B cell (primary cell): ENCODE data around the gene AATK. TPM values are rescaled to one million over a fixed set of nuclear protein-coding genes. Genes with fewer than 3 reads are reported as not detected.

ENCODE experiments used
- ATAC-seq: fragments of 200-7000 bp; cut with Tn5 transposase; one replicate; pipeline ENCODE4 v1.10.0; 2021; ENCODE audit warnings: low read depth, mild to moderate bottlenecking, moderate number of reproducible peaks, moderate library complexity
- CTCF ChIA-PET: fragments of 350-600 bp; sonication (Branson Sonifier 250); formaldehyde crosslinking; loops from one replicate; lab custom pipeline; 2021; ENCODE audit warnings: antibody characterized with exemption, inconsistent platforms; lab: Charles Lee
- POLR2A ChIA-PET: fragments of 350-600 bp; sonication (Branson Sonifier 250); formaldehyde crosslinking; loops from one replicate; lab custom pipeline; 2021; ENCODE audit warnings: antibody characterized with exemption; lab: Charles Lee
- DNase-seq: peaks from one replicate; pipeline ENCODE4 v3.0.0; 2013
- H2AFZ ChIP-seq: 2 replicates; pipeline ENCODE4 v1.6.1; 2012; ENCODE audit warnings: mild to moderate bottlenecking, low read depth, low read length; ENCODE audit not compliant: insufficient read depth, poor library complexity, severe bottlenecking
- H3K27ac ChIP-seq, 2 donors: 1 replicate in 1 of 2; 2 replicates in 1 of 2; pipeline ENCODE4 v1.5.1; 2012 to 2013; ENCODE audit warnings: low read length in 2 of 2, mild to moderate bottlenecking in 2 of 2, moderate library complexity in 1 of 2
- H3K27me3 ChIP-seq, 4 experiments: fragments of 200-600 bp in 1 of 4; sonication (generic) in 1 of 4; replicated peaks in 1 of 4; 1 replicate in 2 of 4; 2 replicates in 2 of 4; pipeline versions ENCODE4 v1.6.1 to v1.7.0; 2013 to 2016; ENCODE audit warnings: low read length in 3 of 4, mild to moderate bottlenecking in 2 of 4, mixed read lengths in 1 of 4, moderate library complexity in 1 of 4; ENCODE audit not compliant: insufficient read depth in 4 of 4, control insufficient read depth in 3 of 4; ENCODE audit errors: control extremely low read depth in 1 of 4
- H3K36me3 ChIP-seq, 2 experiments: replicated peaks in 1 of 2; 1 replicate in 1 of 2; 2 replicates in 1 of 2; pipeline versions ENCODE4 v1.6.1 to v1.7.1; 2013; ENCODE audit warnings: low read length in 1 of 2; ENCODE audit not compliant: insufficient read depth in 2 of 2, control insufficient read depth in 1 of 2; ENCODE audit errors: control extremely low read depth in 1 of 2, extremely low read depth in 1 of 2
- H3K4me1 ChIP-seq, 2 donors: fragments of 200-600 bp in 1 of 2; sonication (generic) in 1 of 2; 1 replicate in 1 of 2; 2 replicates in 1 of 2; pipeline versions ENCODE4 v1.5.1 to v1.6.1; 2013 to 2017; ENCODE audit warnings: low read length in 2 of 2; ENCODE audit not compliant: control insufficient read depth in 2 of 2, insufficient read depth in 2 of 2
- H3K4me2 ChIP-seq: replicated peaks from 2 replicates; pipeline ENCODE3; 2012; ENCODE audit warnings: mild to moderate bottlenecking, low read depth, low read length; ENCODE audit not compliant: poor library complexity, severe bottlenecking
- H3K4me3 ChIP-seq, 5 experiments: fragments of 200-600 bp in 1 of 5; sonication (generic) in 1 of 5; 1 replicate in 3 of 5; 2 replicates in 2 of 5; pipeline versions ENCODE4 v1.5.1 to v1.7.0; 2011 to 2016; ENCODE audit warnings: low read length in 4 of 5, mild to moderate bottlenecking in 4 of 5, low read depth in 2 of 5, control low read depth in 1 of 5, moderate library complexity in 1 of 5; ENCODE audit not compliant: insufficient read depth in 1 of 5; ENCODE audit errors: control extremely low read depth in 1 of 5, extremely low read depth in 1 of 5
- H3K79me2 ChIP-seq: fragments of 200-600 bp; sonication (generic); one replicate; pipeline ENCODE4 v1.6.0; 2016; ENCODE audit warnings: low read length; ENCODE audit not compliant: control insufficient read depth, insufficient read depth
- H3K9ac ChIP-seq: fragments of 200-600 bp; sonication (generic); 2 replicates; pipeline ENCODE4 v1.6.1; 2017; ENCODE audit warnings: mild to moderate bottlenecking, low read length, moderate library complexity
- H3K9me3 ChIP-seq, 3 donors: one replicate each; pipeline versions ENCODE4 v1.6.1 to v1.7.1; 2013; ENCODE audit warnings: low read length in 2 of 3; ENCODE audit not compliant: control insufficient read depth in 2 of 3, insufficient read depth in 1 of 3; ENCODE audit errors: control extremely low read depth in 1 of 3
- H4K20me1 ChIP-seq: 2 replicates; pipeline ENCODE4 v1.6.0; 2012; ENCODE audit warnings: mild to moderate bottlenecking, low read length; ENCODE audit not compliant: insufficient read depth, control insufficient read depth, poor library complexity, severe bottlenecking
- H3K27ac Mint-ChIP-seq: one replicate; pipeline ENCODE4 v1.8.0; 2021; ENCODE audit warnings: mixed read lengths
- H3K27me3 Mint-ChIP-seq: one replicate; pipeline ENCODE4 v1.8.0; 2021; ENCODE audit warnings: mixed read lengths
- H3K4me1 Mint-ChIP-seq: one replicate; pipeline ENCODE4 v1.8.0; 2021; ENCODE audit warnings: mixed read lengths
- H3K4me3 Mint-ChIP-seq: one replicate; pipeline ENCODE4 v1.8.0; 2021; ENCODE audit warnings: mixed read lengths
- H3K9me3 Mint-ChIP-seq: one replicate; pipeline ENCODE4 v1.8.0; 2022; ENCODE audit warnings: mixed read lengths; ENCODE audit not compliant: insufficient read depth
- EZH2 ChIP-seq: IDR thresholded peaks from 2 replicates; pipeline ENCODE4 v1.6.1; 2012; ENCODE audit warnings: borderline replicate concordance, low read depth, mild to moderate bottlenecking, moderate library complexity, low read length; ENCODE audit not compliant: insufficient read depth, poor library complexity, severe bottlenecking
- WGBS: methylation state at CpG from one replicate; pipeline ENCODE4 v1.1.5; 2013; ENCODE audit warnings: missing lambda C conversion rate; ENCODE audit not compliant: insufficient coverage; 5-methylcytosine and 5-hydroxymethylcytosine counted together
- intact Hi-C: fragments of 100-400 bp; cut with micrococcal nuclease; formaldehyde crosslinking; loops from one replicate; pipeline ENCODE4 v1.10.0; 2022
- polyA plus RNA-seq: library from polyadenylated mRNA; depleted of rRNA; stranded (reverse); fragments of >200 nt; gene quantifications from 2 replicates; pipeline ENCODE4 v1.2.3, GENCODE V29; 2012
- total RNA-seq, 2 donors: library from RNA; stranded (reverse); fragments of 120-200 nt in 1 of 2; gene quantifications; 1 replicate in 1 of 2; 2 replicates in 1 of 2; pipeline versions ENCODE4 v1.2.3 to v1.2.4, GENCODE V29; 2013 to 2022
- TF ChIP-seq, protein P1 (sequence below): fragments of 200-600 bp; IDR thresholded peaks from one replicate; pipeline ENCODE4 v1.8.0; 2022; ENCODE audit warnings: antibody characterized with exemption, mild to moderate bottlenecking

AATK gene
- total and polyA plus RNA-seq, 2 donors (not counting 1 experiment from before 2014, with no cell fraction given), result 0.21 to 1.7 TPM

GRCh38 chr17:81182596-81182995 is 16.6 kb upstream of the AATK start:
- POLR2A ChIA-PET, result no interaction called here

GRCh38 chr17:81181811-81182185 is 15.8 kb upstream of the AATK start:
- Histone ChIP-seq H3K4me3 (no peak overlapping the region), H3K27ac (no peak overlapping the region), H2AFZ (no peak overlapping the region), H3K9ac (no peak overlapping the region), H3K4me2 (no peak overlapping the region), H3K9me3 (peaks cover 0 to 2% (median 0%) of the 10 kb centered on the region in 3 donors), H3K79me2 (no peaks in the 10 kb centered on the region), H3K36me3 (no peaks in the 10 kb centered on the region), H3K27me3 (peaks cover 0 to 7% (median 0%) of the 10 kb centered on the region in 4 experiments), H4K20me1 (no peaks in the 10 kb centered on the region), H3K4me1 (no peaks in the 10 kb centered on the region)
- WGBS, result 97% methylated on average over 19 of the region's 19 CpGs
- no peaks in the 10 kb centered on the region for H3K4me1 Mint-ChIP-seq
- ATAC-seq (no peak), DNase-seq (no peak)
- no peak for TF ChIP-seq EZH2
- TF ChIP-seq, protein P1, sequence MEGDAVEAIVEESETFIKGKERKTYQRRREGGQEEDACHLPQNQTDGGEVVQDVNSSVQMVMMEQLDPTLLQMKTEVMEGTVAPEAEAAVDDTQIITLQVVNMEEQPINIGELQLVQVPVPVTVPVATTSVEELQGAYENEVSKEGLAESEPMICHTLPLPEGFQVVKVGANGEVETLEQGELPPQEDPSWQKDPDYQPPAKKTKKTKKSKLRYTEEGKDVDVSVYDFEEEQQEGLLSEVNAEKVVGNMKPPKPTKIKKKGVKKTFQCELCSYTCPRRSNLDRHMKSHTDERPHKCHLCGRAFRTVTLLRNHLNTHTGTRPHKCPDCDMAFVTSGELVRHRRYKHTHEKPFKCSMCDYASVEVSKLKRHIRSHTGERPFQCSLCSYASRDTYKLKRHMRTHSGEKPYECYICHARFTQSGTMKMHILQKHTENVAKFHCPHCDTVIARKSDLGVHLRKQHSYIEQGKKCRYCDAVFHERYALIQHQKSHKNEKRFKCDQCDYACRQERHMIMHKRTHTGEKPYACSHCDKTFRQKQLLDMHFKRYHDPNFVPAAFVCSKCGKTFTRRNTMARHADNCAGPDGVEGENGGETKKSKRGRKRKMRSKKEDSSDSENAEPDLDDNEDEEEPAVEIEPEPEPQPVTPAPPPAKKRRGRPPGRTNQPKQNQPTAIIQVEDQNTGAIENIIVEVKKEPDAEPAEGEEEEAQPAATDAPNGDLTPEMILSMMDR, result no peak
- ChIA-PET POLR2A (no interaction called here), CTCF (interaction anchor here (0.6 kb wide), 1 partner anchor 259 kb away, joined by 4 read pairs; no protein-coding TSS in a partner anchor)
- no peak overlapping the region for H3K27ac Mint-ChIP-seq
- H3K4me3 Mint-ChIP-seq, result no peak overlapping the region
- H3K9me3 Mint-ChIP-seq, result no peaks in the 10 kb centered on the region
- H3K27me3 Mint-ChIP-seq, result peaks cover 6% of the 10 kb centered on the region
- intact Hi-C loops, result no loop called here

More at GRCh38 chr17:81182596-81182995, 16.6 kb upstream of the AATK start:
- Histone ChIP-seq H3K4me1 (no peaks in the 10 kb centered on the region), H3K4me3 (no peak overlapping the region), H3K9ac (no peak overlapping the region), H3K9me3 (peaks cover 0 to 2% (median 0%) of the 10 kb centered on the region in 3 donors), H3K4me2 (no peak overlapping the region), H3K36me3 (no peaks in the 10 kb centered on the region), H3K27me3 (peaks cover 0 to 7% (median 0%) of the 10 kb centered on the region in 4 experiments), H4K20me1 (no peaks in the 10 kb centered on the region), H3K27ac (no peak overlapping the region), H2AFZ (no peak overlapping the region), H3K79me2 (no peaks in the 10 kb centered on the region)
- CTCF ChIA-PET, result no interaction called here
- Mint-ChIP-seq H3K27me3 (peaks cover 6% of the 10 kb centered on the region), H3K27ac (no peak overlapping the region), H3K9me3 (no peaks in the 10 kb centered on the region), H3K4me3 (no peak overlapping the region), H3K4me1 (no peaks in the 10 kb centered on the region)
- ATAC-seq (no peak), DNase-seq (no peak)
- intact Hi-C loops, result no loop called here
- TF ChIP-seq, protein P1, result no peak
- TF ChIP-seq EZH2, result no peak
- 92% methylated on average over 5 of the region's 5 CpGs for WGBS
